HG03457 (cell line): ENCODE measurements around the gene CERS6.
"Not testable (repeated sequence)": the region's sequence is repeated elsewhere in the genome, so short reads cannot be mapped to it uniquely, and the experiment has no call there.

Experiments used
- ATAC-seq: cut with Tn5 transposase; IDR thresholded peaks from one replicate; pipeline ENCODE4 v1.9.1; 2021; ENCODE audit warnings: moderate number of reproducible peaks; ENCODE audit not compliant: unreplicated experiment

CERS6 gene

DNA sequence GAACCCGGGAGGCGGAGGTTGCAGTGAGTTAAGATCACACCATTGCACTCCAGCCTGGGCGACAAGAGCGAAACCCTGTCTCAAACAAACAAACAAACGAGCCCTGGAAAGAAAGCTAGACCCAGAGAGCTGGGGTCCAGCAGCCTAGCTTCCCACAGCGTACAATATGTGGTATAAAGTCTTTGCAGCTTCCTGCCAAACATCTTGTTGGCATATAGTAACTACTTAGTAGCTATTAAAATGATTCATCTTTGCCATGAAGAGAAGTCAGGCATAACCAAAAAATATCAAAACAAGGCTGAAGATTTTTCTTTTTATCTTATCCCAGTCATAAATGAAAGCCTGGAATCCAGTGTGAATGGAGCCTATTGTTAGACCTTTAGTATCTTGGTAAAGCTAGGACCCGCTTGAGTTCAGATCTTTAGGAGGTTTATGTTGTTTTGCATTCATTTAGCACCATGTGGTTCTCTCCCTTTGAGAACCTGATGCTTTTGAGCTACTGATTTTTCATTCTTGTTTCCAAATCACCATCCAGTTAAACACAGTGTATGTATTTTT, 206.7 kb downstream of the CERS6 start:
- no peak for ATAC-seq

GRCh38 chr2:168663993-168664392, 207.9 kb downstream of the CERS6 start:
- ATAC-seq, result no peak

DNA sequence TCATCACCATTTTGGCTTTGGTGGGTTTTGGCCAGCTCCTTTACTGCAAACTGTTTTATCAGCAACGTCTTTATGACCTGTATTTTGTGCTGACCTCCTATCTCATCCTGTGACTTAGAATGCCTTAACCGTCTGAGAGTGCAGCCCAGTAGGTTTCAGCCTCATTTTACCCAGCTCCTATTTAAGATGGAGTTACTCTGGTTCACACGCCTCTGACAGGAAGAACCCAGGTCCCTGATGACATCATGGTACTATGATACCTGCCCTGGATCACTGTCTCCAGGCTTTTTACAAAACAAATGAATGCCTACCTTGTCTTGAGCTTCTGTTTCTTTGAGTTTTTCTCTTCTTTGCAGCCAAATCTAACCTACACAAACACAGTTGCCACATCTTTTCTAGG, 208.6 kb downstream of the CERS6 start:
- not testable (repeated sequence) for ATAC-seq

- ATAC-seq, result no peak
Measured at GRCh38 chr2:168666339-168666738, 210.3 kb downstream of the CERS6 start.

- no peak for ATAC-seq
Measured at GRCh38 chr2:168667156-168667555, 211.1 kb downstream of the CERS6 start.

DNA sequence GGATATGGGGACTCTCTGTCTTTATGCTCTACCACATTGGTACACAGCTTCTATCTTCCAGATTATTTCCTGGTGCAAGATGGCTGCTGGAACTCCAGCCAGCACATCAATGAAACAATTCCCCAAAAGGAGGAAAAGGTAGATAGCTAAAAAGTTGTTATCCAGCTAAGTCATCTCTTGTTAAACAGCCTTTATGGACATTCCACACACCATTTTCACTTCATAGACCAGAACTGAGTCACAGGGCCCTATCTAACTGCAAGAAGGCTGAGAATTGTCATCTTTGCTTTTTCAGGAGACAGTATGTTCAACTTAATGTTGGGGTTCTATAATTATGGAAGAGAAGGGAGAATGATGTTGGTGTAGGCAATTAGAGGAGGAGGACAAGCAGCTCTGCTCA, 213.1 kb downstream of the CERS6 start:
- no peak for ATAC-seq

- no peak for ATAC-seq
Measured at GRCh38 chr2:168670478-168670877, 214.4 kb downstream of the CERS6 start.

DNA sequence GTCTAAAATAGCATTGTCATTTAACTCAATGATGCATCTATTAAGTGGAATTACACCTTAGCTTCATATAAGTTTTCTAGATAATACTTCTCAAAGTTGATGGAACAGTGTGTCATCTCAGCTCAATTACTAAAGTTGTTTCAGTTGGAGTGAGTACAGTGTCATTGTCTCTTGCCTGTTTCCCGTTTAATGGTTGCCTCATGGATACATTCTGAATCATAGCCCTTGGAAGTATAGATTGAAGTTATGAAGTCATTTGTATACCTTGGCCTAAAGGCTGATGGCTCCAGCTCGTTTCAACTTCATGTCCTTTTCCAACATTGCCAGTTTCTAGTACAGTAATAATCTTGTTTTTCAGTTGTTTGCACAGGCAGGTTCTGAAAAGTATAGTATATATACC, 215.9 kb downstream of the CERS6 start:
- no peak for ATAC-seq

DNA sequence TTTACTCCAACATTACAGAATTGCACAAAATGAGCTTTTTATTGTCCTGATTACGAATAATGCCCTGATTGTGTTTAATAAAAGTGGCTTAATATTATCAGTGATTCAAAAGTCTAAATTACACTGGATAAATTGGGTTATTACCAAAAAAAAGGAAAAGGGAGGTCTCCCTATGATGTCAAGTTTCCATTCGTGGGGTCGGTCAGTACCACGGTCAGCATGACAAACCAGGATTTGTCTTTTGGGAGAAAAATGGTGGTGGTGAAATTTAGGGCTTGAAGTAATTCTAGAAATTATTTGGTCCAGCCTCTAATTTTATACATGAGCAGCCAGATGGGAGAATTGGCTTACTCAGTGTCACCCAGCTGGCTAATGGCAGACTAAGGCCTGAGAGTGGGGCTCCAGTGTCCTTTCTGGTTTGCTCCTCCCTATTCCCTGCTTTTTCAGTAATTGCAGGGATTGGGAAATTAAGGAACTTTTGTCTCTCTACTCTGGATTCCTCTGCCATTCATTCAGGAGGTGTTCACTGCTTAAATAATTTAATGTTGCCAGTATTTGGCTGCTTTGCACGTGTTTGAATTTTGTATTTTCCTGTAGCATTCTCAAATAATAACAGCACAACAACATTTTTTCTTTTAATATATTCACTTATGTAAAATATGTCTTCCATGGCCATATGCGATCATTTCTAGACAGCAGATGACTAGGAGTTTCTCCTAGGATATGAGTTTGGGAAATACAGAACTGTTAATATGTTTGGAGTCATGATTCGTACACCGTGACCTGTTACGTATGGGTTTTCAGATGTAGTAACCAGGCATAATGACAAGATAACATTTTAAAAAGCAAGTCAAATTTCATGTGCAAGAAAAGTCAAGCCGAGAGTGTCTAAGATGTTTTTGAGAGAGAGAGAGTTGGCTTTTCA, 217.5 kb downstream of the CERS6 start:
- no peak for ATAC-seq

GRCh38 chr2:168678153-168678853, 222.2 kb downstream of the CERS6 start:
- no peak for ATAC-seq

GRCh38 chr2:168679081-168679480, 223.0 kb downstream of the CERS6 start:
- no peak for ATAC-seq

GRCh38 chr2:168679741-168680310, 223.8 kb downstream of the CERS6 start:
- no peak for ATAC-seq

GRCh38 chr2:168683996-168684395, 227.9 kb downstream of the CERS6 start:
- ATAC-seq, result no peak

DNA sequence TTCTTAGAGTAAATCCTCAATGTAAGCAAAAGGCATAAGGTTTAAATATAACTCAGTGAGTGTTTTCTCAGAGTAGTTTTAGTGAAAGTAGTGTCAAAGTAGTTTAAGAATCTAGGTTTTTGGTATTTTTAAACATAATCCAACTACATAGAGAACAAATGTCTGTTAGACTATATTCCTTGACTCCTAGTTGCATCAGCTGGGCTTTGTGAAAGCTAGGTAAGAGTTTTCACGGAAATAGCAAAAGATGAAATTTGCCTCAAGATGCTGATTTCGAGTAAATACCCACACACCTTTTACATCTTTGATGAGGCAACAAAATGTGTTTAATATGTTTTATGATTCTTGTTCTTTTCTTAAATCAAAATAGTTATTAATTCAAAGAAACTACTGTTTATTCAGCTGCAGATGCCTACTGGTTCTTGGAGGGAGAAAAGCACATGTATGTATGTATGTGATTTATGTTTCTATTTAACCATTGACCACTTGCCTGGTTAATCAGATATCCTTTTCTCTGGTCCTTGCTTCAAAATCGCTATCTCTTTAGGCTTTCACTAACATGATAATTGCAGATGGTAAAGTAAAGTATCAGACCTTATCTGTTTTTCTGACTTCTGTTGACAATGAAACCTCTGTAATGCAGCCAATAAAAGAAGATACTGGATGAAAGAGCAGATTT, 229.0 kb downstream of the CERS6 start:
- no peak for ATAC-seq

GRCh38 chr2:168685600-168686451, 229.8 kb downstream of the CERS6 start:
- no peak for ATAC-seq

DNA sequence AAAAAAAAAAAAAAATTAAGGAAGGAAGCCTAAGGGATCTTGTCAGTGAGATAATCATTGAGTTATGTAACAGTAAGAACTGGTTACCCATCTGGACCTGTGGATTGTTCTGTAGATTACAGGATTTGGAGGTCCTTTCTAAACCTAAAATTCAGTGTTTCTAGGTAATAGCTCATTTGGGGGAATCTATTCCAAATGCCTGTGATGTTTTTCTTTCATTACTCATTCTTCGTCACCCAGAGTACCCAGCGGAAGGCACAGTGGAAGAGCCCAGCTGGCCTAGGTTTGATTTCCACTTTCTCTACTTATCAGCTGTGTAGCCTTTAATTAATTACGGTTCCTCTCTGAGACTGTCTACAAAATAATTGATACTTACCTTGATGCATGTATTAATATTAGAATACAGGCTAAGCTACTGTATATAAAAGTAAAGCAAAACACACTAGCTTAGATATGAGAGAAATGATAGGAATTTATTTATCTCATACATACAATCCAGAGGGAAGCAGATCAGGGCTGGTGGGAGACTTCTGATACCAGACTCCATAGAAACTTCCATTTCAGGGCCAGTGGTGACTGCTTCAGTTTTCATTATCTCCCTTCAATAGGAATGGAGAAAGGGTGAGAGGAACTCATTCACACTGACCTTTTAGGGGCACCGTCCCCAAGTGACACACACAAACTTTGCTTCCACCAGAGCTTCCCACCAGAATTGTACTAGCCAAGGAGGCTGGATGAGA, 230.6 kb downstream of the CERS6 start:
- ATAC-seq, result no peak

GRCh38 chr2:168687314-168687713, 231.2 kb downstream of the CERS6 start:
- ATAC-seq, result no peak

DNA sequence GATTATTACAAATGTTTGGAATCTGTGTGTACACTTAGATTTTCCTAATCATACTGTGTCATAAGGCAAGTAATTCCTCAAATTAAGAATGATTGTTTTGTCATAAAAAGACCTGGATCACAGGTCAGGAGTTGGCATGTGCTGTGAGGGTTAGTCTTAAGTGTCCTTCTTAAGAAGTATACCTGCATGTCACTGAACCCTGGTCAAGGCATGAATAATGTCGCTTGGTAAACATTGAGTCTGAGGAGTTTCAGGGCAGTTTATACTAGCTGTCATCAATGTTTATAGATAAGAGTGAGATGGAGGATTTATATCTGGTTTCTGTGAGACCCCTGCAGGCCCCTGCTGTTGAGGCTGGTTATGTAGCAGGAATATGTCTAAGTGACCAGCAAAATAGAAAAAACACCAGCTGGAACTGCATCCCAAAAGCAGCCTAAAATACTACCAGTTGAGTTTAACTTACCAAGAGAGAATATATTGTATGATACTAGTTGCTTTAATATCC, 234.4 kb downstream of the CERS6 start:
- ATAC-seq, result no peak

DNA sequence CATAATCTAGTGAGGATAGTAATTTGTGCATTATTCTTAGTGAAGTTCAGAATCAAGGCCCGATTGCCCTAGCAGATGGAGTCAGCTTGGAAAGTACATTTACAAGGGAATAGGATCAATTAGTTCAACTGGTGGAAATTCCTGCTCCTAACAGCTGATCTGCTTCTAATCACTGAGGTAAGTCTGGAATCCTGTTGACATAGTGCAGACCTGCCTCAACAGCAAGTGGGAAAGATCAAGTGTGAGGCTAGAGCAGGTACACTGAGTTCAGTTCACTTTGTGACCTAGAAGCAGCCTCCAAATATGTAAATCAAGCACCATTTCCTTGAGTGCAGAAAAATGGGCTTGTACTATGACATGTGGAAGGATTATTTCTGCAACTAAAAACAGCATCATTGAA, 235.1 kb downstream of the CERS6 start:
- ATAC-seq, result no peak
